Choroid plexus epithelial cell (primary cell): ENCODE measurements around the gene PPP1R14B.

Experiments
- DNase-seq: peaks from one replicate; pipeline ENCODE4 v3.0.0-alpha.2; 2010; ENCODE audit warnings: low read depth
- H3K4me3 ChIP-seq: 2 replicates; pipeline ENCODE4 v1.5.1; 2011; ENCODE audit warnings: low read depth, mild to moderate bottlenecking, control low read depth, low read length, moderate library complexity
- CTCF ChIP-seq: conservative IDR thresholded peaks from 2 replicates; pipeline ENCODE4 v1.5.1; 2011; ENCODE audit warnings: low read depth, mild to moderate bottlenecking, control low read depth, inconsistent platforms, low read length, moderate library complexity

PPP1R14B gene

GRCh38 chr11:64263021-64263946 lies 16.5 kb upstream of the PPP1R14B start:
- TF ChIP-seq CTCF = no peak
- peak; percentile 82 for DNase-seq
- H3K4me3 ChIP-seq = no peak overlapping the region

- no peak for DNase-seq
- H3K4me3 ChIP-seq = no peak overlapping the region
- no peak for TF ChIP-seq CTCF
Observed at GRCh38 chr11:64262271-64263002, 15.7 kb upstream of the PPP1R14B start.

- no peak for TF ChIP-seq CTCF
- no peak overlapping the region for H3K4me3 ChIP-seq
- DNase-seq = no peak
Observed at GRCh38 chr11:64261556-64262080, 14.9 kb upstream of the PPP1R14B start.

- H3K4me3 ChIP-seq = no peak overlapping the region
- TF ChIP-seq CTCF = no peak
- DNase-seq = no peak
Observed at GRCh38 chr11:64260147-64260708, 13.5 kb upstream of the PPP1R14B start.

GRCh38 chr11:64259533-64260067 lies 12.9 kb upstream of the PPP1R14B start:
- H3K4me3 ChIP-seq = no peak overlapping the region
- no peak for TF ChIP-seq CTCF
- DNase-seq = no peak

GRCh38 chr11:64258946-64259532 lies 12.3 kb upstream of the PPP1R14B start:
- no peak overlapping the region for H3K4me3 ChIP-seq
- DNase-seq = no peak
- TF ChIP-seq CTCF = no peak
